GM19099 (cell line): Measurements from ENCODE around the gene PHYH.

Experiments used
- POLR2A ChIP-seq: IDR thresholded peaks from 3 replicates; pipeline ENCODE4 v1.6.1; 2011; ENCODE audit warnings: low read depth; ENCODE audit not compliant: insufficient read length; ENCODE audit errors: extremely low read depth

Gene PHYH

GRCh38 chr10:13296476-13296875, 3.4 kb downstream of the PHYH start:
- TF ChIP-seq POLR2A, result no peak

DNA sequence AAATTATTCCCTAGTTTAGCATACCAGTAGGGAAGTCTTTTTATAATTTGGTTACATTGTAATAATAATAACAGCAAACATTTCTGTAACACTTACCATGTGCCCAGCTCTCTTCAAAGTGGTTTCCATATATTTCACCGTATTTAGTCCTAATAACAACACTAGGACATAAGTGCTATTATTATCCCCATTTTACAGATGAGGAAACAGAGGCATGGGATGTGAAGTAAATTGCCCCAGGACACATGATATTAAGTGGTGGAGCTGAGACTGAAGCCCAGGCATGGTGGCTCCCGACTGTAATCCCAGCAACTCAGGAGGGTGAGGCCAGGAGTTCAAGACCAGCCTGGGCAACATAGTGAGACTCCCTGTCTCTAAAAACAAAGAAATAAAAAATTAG, 5.1 kb downstream of the PHYH start:
- TF ChIP-seq POLR2A, result no peak

- TF ChIP-seq POLR2A, result no peak
Measured at GRCh38 chr10:13291821-13292773, 7.8 kb downstream of the PHYH start.

DNA sequence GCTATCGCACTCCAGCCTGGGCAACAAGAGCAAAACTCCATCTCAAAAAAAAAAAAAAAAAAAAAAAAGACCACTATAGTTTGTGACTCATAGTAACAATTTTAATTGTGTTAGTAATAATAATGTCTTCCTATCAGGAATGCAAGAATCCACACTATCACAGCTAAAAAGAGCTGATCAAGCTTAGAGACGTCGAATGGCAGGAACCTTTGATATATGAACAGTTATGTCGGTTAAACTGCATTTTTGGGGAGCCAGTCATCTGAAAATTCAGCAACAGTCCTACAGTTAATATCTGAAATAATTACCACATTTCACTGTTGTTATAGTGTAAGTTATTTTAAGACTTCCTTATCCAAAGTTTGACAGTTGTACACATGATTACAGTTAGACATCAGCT, 8.8 kb downstream of the PHYH start:
- no peak for TF ChIP-seq POLR2A

GRCh38 chr10:13284050-13284449, 15.8 kb downstream of the PHYH start:
- TF ChIP-seq POLR2A, result no peak

DNA sequence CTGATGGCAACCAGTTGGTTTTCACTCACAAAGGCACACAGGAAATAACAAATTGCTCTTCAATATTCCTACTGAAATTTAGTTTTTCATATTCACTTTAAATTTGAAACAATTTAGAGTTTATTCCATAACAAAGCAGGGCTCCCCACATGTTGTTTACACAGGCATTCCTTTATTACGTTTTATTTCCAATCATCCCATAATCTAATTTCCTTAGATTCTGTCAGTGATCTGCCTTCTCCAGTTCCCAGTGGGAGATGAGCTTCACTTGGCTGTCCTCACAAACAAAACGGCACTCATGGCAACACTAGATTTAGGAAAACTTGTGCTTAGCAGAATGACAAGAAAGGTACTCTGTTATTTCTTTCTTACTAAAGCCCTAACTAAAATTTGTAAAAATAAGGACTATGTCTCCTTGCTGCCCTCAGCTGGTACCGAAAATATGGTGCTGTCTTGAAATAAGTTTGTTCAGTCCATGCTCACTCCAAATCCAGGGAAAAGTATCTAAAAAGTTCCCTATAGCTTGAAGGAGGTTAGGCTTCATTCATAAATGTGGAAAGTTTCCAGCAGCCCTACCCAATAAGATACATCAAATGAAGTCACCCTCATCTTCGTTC, 23.0 kb downstream of the PHYH start:
- no peak for TF ChIP-seq POLR2A

DNA sequence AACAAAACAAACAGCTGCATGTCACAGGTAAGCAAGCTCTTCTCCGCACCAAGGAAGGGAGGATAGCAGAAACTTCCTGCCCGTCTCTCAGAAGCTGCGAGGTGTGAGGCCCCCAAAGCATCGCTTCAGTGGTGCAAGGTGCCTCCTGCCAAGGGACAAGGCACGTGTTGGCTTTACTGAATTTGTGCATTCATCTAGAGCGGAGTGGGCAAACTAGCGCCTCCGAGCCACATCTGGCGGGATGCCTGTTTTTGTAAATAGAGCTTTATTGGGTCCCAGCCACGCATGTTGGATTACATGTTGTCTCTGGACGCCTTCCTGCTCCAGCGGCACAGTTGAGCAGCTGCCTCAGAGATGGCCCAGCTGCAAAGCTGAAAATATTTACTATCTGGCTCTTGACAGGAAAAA, 27.7 kb downstream of the PHYH start:
- no peak for TF ChIP-seq POLR2A

GRCh38 chr10:13271552-13272163, 28.2 kb downstream of the PHYH start:
- TF ChIP-seq POLR2A, result no peak

DNA sequence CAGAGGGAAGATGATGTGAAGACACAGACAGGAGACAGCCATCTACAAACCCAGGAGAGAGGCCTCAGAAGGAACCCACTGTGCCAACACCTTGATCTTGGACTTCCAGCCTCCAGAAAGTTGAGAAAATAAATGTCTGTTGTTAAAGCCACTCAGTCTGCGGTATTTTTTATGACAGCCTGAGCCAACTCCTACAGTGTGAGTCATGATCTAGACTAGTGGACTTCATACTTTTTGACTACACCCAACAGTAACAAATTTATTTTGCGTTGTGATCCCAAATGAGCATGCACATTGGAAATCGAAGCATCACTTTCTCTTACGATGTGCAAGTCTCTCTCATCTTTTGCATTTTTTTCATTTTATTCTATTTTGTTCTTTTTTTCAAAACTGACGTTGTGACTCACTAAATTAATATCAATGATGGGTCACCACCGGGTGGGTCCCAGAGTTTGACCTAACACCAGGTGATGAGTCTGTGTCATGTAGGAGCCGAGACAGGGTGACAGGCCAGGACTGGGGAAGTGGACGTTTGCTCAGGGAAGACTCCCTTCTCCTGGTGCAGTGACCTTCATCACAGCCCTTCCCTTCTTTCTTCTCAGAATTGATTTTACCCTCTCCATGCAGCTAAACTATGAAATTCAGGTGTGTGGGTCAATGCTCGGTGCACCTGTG, 28.9 kb downstream of the PHYH start:
- no peak for TF ChIP-seq POLR2A

DNA sequence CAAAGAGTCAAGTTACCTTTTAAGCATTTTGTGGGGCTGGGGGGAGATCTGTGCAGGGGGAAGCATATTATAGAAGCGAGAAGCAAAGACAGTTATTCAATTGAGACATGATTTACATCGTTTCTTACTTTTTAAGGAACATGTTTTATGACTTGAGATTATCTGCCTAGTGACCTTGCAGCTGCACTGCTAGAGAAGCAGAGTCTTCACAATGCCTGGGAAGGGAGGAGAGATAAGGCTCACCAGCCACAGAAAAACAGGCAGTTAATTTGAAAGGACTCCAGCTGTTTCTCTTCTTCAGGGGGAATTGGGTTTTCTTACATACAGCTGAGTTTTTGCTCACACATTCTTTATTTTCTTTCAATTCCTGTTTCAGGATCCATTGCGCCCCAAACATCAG, 31.0 kb downstream of the PHYH start:
- TF ChIP-seq POLR2A, result no peak

DNA sequence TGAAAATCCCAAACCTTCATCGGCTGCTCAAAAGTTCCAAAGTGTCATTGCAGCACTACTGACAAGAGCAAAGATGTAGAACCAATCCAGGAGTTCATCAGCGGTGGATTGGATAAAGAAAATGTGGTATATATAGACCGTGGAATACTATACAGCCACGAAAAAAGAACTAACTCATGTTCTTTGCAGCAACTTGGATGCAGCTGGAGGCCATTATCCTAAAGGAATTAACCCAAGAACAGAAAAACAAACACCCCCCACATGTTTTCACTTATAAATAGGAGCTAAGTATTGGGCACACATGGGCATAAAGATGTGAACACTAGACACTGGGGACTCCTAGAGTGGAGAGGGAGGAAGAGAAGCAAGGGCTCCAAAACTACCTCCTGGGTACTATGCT, 31.6 kb downstream of the PHYH start:
- no peak for TF ChIP-seq POLR2A

GRCh38 chr10:13263591-13263990, 36.3 kb downstream of the PHYH start:
- TF ChIP-seq POLR2A, result no peak

DNA sequence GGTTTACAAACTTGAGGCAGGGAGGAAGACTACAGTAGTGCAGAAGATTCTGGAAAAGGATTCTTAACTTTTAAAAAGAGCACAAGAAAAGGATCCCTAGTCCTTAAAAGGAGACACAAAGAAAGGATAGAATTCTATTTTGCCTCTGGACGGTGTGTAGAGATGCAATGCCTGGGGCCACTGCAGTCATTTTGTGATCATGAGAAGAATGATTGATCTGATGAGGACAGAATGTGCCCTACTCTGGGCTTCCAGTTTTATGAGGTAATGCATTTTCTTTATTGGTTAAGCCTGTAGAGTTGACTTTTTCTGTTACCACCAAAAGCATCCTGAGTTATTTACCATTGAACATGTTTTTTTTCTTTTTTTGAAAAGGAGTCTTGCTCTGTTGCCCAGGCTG, 37.4 kb downstream of the PHYH start:
- TF ChIP-seq POLR2A, result no peak

GRCh38 chr10:13257621-13258140, 42.2 kb downstream of the PHYH start:
- TF ChIP-seq POLR2A, result no peak

DNA sequence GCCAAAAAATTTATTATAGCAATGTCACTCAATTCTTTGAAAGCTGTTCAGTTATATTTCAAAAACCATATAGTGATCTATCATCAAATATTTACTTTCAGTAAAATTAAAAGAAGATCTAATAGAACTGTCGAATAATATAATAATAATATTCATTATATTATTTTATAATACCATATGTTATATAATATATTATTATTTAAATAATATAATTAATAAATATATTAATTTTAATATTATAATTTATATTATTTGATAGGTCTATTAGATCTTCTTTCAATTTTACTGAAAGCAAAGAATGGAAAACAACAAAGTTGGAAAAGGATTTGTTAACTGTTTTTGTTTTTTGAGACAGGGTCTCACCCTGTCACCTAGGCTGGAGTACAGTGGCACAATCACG, 43.2 kb downstream of the PHYH start:
- TF ChIP-seq POLR2A, result no peak
